Right lobe of liver (tissue), 6 donors: Measurements from ENCODE around the gene DNAJC27. TPM values are rescaled to one million over a fixed set of nuclear protein-coding genes. Genes with fewer than 3 reads are reported as not detected.

Experiments
- ATAC-seq, 4 donors: fragments of 200-7000 bp; cut with Tn5 transposase; one replicate each; pipeline ENCODE4 v1.9.1; 2020; ENCODE audit warnings: mild to moderate bottlenecking in 4 of 4, moderate library complexity in 4 of 4
- DNase-seq, 3 donors: peaks; one replicate each; pipeline ENCODE4 v3.0.0-alpha.2; 2020
- H3K27ac ChIP-seq, 3 donors: fragments of 200-600 bp; one replicate each; pipeline ENCODE4 v1.8.0; 2022
- H3K27me3 ChIP-seq, 2 donors: fragments of 200-600 bp; one replicate each; pipeline ENCODE4 v1.8.0; 2022
- H3K36me3 ChIP-seq, 4 donors: fragments of 200-600 bp; sonication (generic) in 1 of 4; one replicate each; pipeline versions ENCODE4 v1.5.1 to v1.8.0; 2017 to 2022; ENCODE audit warnings: control low read depth in 1 of 4
- H3K4me1 ChIP-seq, 4 donors: fragments of 200-600 bp; sonication (generic) in 1 of 4; one replicate each; pipeline versions ENCODE4 v1.5.1 to v1.8.0; 2017 to 2022; ENCODE audit warnings: control low read depth in 1 of 4
- H3K4me3 ChIP-seq, 3 donors: fragments of 200-600 bp; one replicate each; pipeline ENCODE4 v1.8.0; 2022
- H3K9me3 ChIP-seq, 4 donors: fragments of 200-600 bp; sonication (generic) in 1 of 4; one replicate each; pipeline versions ENCODE4 v1.5.1 to v1.8.0; 2017 to 2022; ENCODE audit warnings: control low read depth in 1 of 4
- CTCF ChIP-seq, 4 donors: fragments of 200-600 bp in 3 of 4; fragments of 450-650 bp in 1 of 4; IDR thresholded peaks; one replicate each; pipeline versions ENCODE4 v1.5.1 to v1.8.0; 2016 to 2022; ENCODE audit warnings: antibody characterized with exemption in 4 of 4, mild to moderate bottlenecking in 2 of 4
- POLR2A ChIP-seq: fragments of 450-650 bp; IDR thresholded peaks from one replicate; pipeline ENCODE4 v1.6.1; 2017; ENCODE audit warnings: antibody characterized with exemption, mild to moderate bottlenecking
- WGBS: methylation state at CpG from one replicate; pipeline ENCODE4 v1.1.6; 2018; ENCODE audit warnings: low coverage, low lambda C conversion rate; ENCODE audit not compliant: insufficient coverage; ENCODE audit errors: missing lambda C conversion rate; 5-methylcytosine and 5-hydroxymethylcytosine counted together
- intact Hi-C, 2 donors: fragments of 100-400 bp; cut with DNase I; formaldehyde crosslinking; loops; one replicate each; pipeline versions ENCODE4 v1.11.2 to v1.14.1; 2022
- total RNA-seq, 6 experiments: library from RNA; depleted of rRNA in 2 of 6; stranded (reverse); fragments of >200 nt in 2 of 6; fragmentation: NEBNext Ultra II Directional in 3 of 6; extraction: Animal tissue kit (Norgen Biotek cat#: 25700) in 3 of 6; gene quantifications; one replicate each; pipeline versions ENCODE4 v1.1.0 to v1.2.4, GENCODE V29; 2016 to 2023
- donor health status: DM: no; HTN: yes; CAD: no.
- donor health status: DM: no; HTN: no; CAD: no.
- donor health status: DM: no; HTN: no; CAD: no.
- donor health status: DM: no; HTN: yes; CAD: no.
- donor health status: DM: no; HTN: yes; CAD: no.

The DNAJC27 gene
- total RNA-seq, 6 experiments from 2014 or later, result 1.1 to 2.1 (median 1.7) TPM

- no peaks in the 10 kb centered on the region for H3K27me3 ChIP-seq
- H3K4me3 ChIP-seq, result no peak overlapping the region
- no peak for TF ChIP-seq CTCF (IDR thresholded peaks at IDR 0.05)
- no peak for TF ChIP-seq POLR2A
- intact Hi-C loops, result no loop called here
- H3K27ac ChIP-seq, result no peak overlapping the region
- no peaks in the 10 kb centered on the region for H3K9me3 ChIP-seq
- H3K4me1 ChIP-seq, result no peaks in the 10 kb centered on the region
- H3K36me3 ChIP-seq, result peaks cover 0 to 6% (median 0%) of the 10 kb centered on the region in 4 donors
- no peak for DNase-seq
- WGBS, result 48% methylated on average over 1 of the region's 1 CpG
- no peak for ATAC-seq
These were observed 2.0 kb downstream of the DNAJC27 start for GRCh38 chr2:24969784-24970183.

GRCh38 chr2:24961903-24962302, 9.9 kb downstream of the DNAJC27 start:
- H3K27ac ChIP-seq, result no peak overlapping the region
- no peak overlapping the region for H3K4me3 ChIP-seq
- no peak for DNase-seq
- ATAC-seq, result no peak
- WGBS, result 100% methylated on average over 1 of the region's 1 CpG
- H3K9me3 ChIP-seq, result no peaks in the 10 kb centered on the region
- intact Hi-C loops, result no loop called here
- TF ChIP-seq POLR2A, result no peak
- no peak for TF ChIP-seq CTCF (IDR thresholded peaks at IDR 0.05)
- H3K4me1 ChIP-seq, result no peaks in the 10 kb centered on the region
- H3K27me3 ChIP-seq, result no peaks in the 10 kb centered on the region
- H3K36me3 ChIP-seq, result peaks cover 0 to 34% (median 0%) of the 10 kb centered on the region in 4 donors

- Histone ChIP-seq H3K4me3 (no peak overlapping the region), H3K4me1 (no peaks in the 10 kb centered on the region), H3K9me3 (no peaks in the 10 kb centered on the region), H3K36me3 (peaks cover 0 to 46% (median 6%) of the 10 kb centered on the region in 4 donors), H3K27ac (no peak overlapping the region), H3K27me3 (no peaks in the 10 kb centered on the region)
- intact Hi-C loops, result no loop called here
- DNase-seq (no peak), ATAC-seq (no peak)
- TF ChIP-seq CTCF (IDR thresholded peaks at IDR 0.05) (no peak), POLR2A (no peak)
These were observed 12.0 kb downstream of the DNAJC27 start for GRCh38 chr2:24959761-24960160.

- no peak for ATAC-seq
- Histone ChIP-seq H3K27me3 (no peaks in the 10 kb centered on the region), H3K4me1 (no peaks in the 10 kb centered on the region), H3K27ac (no peak overlapping the region), H3K9me3 (no peaks in the 10 kb centered on the region), H3K36me3 (peaks cover 0 to 51% (median 6%) of the 10 kb centered on the region in 4 donors), H3K4me3 (no peak overlapping the region)
- no peak for DNase-seq
- no peak for TF ChIP-seq POLR2A
- TF ChIP-seq CTCF (IDR thresholded peaks at IDR 0.05), result no peak
- intact Hi-C loops, result no loop called here
- WGBS, result 80% methylated on average over 2 of the region's 3 CpGs
These were observed 13.3 kb downstream of the DNAJC27 start for GRCh38 chr2:24958411-24958935.

GRCh38 chr2:24957976-24958375, 13.8 kb downstream of the DNAJC27 start:
- Histone ChIP-seq H3K27ac (no peak overlapping the region), H3K4me3 (no peak overlapping the region), H3K36me3 (peaks cover 3 to 50% (median 6%) of the 10 kb centered on the region in 4 donors), H3K4me1 (no peaks in the 10 kb centered on the region), H3K9me3 (no peaks in the 10 kb centered on the region), H3K27me3 (no peaks in the 10 kb centered on the region)
- intact Hi-C loops, result no loop called here
- DNase-seq (no peak), ATAC-seq (no peak)
- no peak for TF ChIP-seq POLR2A
- no peak for TF ChIP-seq CTCF (IDR thresholded peaks at IDR 0.05)
- 91% methylated on average over 2 of the region's 2 CpGs for WGBS
